IMR-90 (cell line): ENCODE data around the gene CEP162. TPM values are rescaled to one million over a fixed set of nuclear protein-coding genes. Genes with fewer than 3 reads are reported as not detected.

Experiments
- ATAC-seq: fragments of 200-7000 bp; cut with Tn5 transposase; 2 replicates; pipeline ENCODE4 v1.9.1; 2020; ENCODE audit warnings: low read depth, mild to moderate bottlenecking, moderate library complexity
- BruUV-seq: library from RNA; stranded (reverse); fragments of 400-500 nt; replicated peaks from 2 replicates; lab custom pipeline; 2021; lab: Mats Ljungman, UMichigan
- CTCF ChIA-PET: fragments of 300-600 bp; formaldehyde crosslinking; extraction: SDS; loops from one replicate; lab custom pipeline; 2021; ENCODE audit warnings: antibody characterized with exemption; lab: Yijun Ruan, JAX
- POLR2A ChIA-PET: fragments of 300-600 bp; sonication (Branson Sonifier 250); formaldehyde crosslinking; loops from one replicate; lab custom pipeline; 2022; ENCODE audit warnings: antibody characterized with exemption; ENCODE audit not compliant: unreplicated experiment; lab: Charles Lee
- DNase-seq: peaks from one replicate; pipeline ENCODE4 v3.0.0; 2013
- H2AFZ ChIP-seq: replicated peaks from 2 replicates; pipeline ENCODE3; 2013; ENCODE audit warnings: low read length, mild to moderate bottlenecking; ENCODE audit not compliant: poor library complexity
- H2AK5ac ChIP-seq: 2 replicates; pipeline ENCODE4 v1.6.1; 2013; ENCODE audit warnings: low read depth, low read length, inconsistent platforms
- H2AK9ac ChIP-seq: replicated peaks from 2 replicates; pipeline ENCODE3; 2013; ENCODE audit warnings: mild to moderate bottlenecking, low read depth, low read length, moderate library complexity; ENCODE audit not compliant: poor library complexity
- H2BK120ac ChIP-seq: 2 replicates; pipeline ENCODE4 v1.6.1; 2013; ENCODE audit warnings: low read depth, low read length, inconsistent platforms
- H2BK15ac ChIP-seq: 3 replicates; pipeline ENCODE4 v1.6.1; 2013; ENCODE audit warnings: low read depth, low read length, inconsistent platforms
- H2BK20ac ChIP-seq: 2 replicates; pipeline ENCODE4 v1.6.1; 2013; ENCODE audit warnings: low read depth, mild to moderate bottlenecking, inconsistent platforms, low read length, moderate library complexity
- H2BK5ac ChIP-seq: 2 replicates; pipeline ENCODE4 v1.6.1; 2013; ENCODE audit warnings: mild to moderate bottlenecking, low read depth, low read length, inconsistent platforms; ENCODE audit not compliant: poor library complexity, severe bottlenecking
- H3K14ac ChIP-seq: replicated peaks from 2 replicates; pipeline ENCODE4 v1.6.1; 2013; ENCODE audit warnings: low read depth, low read length, inconsistent platforms
- H3K18ac ChIP-seq: 2 replicates; pipeline ENCODE4 v1.6.1; 2013; ENCODE audit warnings: low read depth, low read length, control low read depth
- H3K23ac ChIP-seq: 2 replicates; pipeline ENCODE4 v1.6.1; 2013; ENCODE audit warnings: low read depth, low read length, inconsistent platforms
- H3K27ac ChIP-seq: 2 replicates; pipeline ENCODE4 v1.5.1; 2013; ENCODE audit warnings: mild to moderate bottlenecking, control low read depth, low read length; ENCODE audit not compliant: insufficient read depth
- H3K27me3 ChIP-seq: 2 replicates; pipeline ENCODE4 v1.6.1; 2013; ENCODE audit warnings: low read length; ENCODE audit not compliant: control insufficient read depth, insufficient read depth
- H3K36me3 ChIP-seq: 2 replicates; pipeline ENCODE4 v1.6.1; 2013; ENCODE audit warnings: low read length, mixed read lengths; ENCODE audit not compliant: control insufficient read depth, insufficient read depth
- H3K4ac ChIP-seq: 2 replicates; pipeline ENCODE4 v1.6.1; 2013; ENCODE audit warnings: low read depth, low read length, inconsistent platforms
- H3K4me1 ChIP-seq: 2 replicates; pipeline ENCODE4 v1.6.1; 2013; ENCODE audit warnings: low read length, mixed read lengths; ENCODE audit not compliant: control insufficient read depth, insufficient read depth
- H3K4me2 ChIP-seq: 2 replicates; pipeline ENCODE4 v1.6.1; 2013; ENCODE audit warnings: low read depth, mild to moderate bottlenecking, control low read depth, low read length, moderate library complexity
- H3K4me3 ChIP-seq: 2 replicates; pipeline ENCODE4 v1.5.1; 2013; ENCODE audit warnings: low read depth, mild to moderate bottlenecking, control low read depth, low read length, moderate library complexity; ENCODE audit not compliant: insufficient read depth
- H3K56ac ChIP-seq: 2 replicates; pipeline ENCODE4 v1.6.1; 2013; ENCODE audit warnings: low read length, inconsistent platforms; ENCODE audit not compliant: insufficient read depth; ENCODE audit errors: extremely low read depth
- H3K79me1 ChIP-seq, 2 experiments: 2 replicates each; pipeline ENCODE4 v1.6.1; 2013; ENCODE audit warnings: low read length in 2 of 2, inconsistent platforms in 1 of 2, low read depth in 1 of 2
- H3K9ac ChIP-seq: 2 replicates; pipeline ENCODE4 v1.6.1; 2013; ENCODE audit warnings: low read depth, low read length, control low read depth
- H3K9me1 ChIP-seq: 2 replicates; pipeline ENCODE4 v1.6.1; 2013; ENCODE audit warnings: low read length, inconsistent platforms; ENCODE audit not compliant: insufficient read depth
- H3K9me3 ChIP-seq: 2 replicates; pipeline ENCODE4 v1.6.1; 2013; ENCODE audit warnings: low read length; ENCODE audit not compliant: control insufficient read depth, insufficient read depth
- H4K20me1 ChIP-seq: 2 replicates; pipeline ENCODE4 v1.6.1; 2013; ENCODE audit warnings: low read length, inconsistent platforms; ENCODE audit not compliant: insufficient read depth
- H4K5ac ChIP-seq: 2 replicates; pipeline ENCODE4 v1.6.1; 2013; ENCODE audit warnings: mild to moderate bottlenecking, low read depth, low read length, control low read depth
- H4K8ac ChIP-seq, 2 experiments: 2 replicates each; pipeline ENCODE4 v1.6.1; 2013; ENCODE audit warnings: low read depth in 2 of 2, low read length in 2 of 2, control low read depth in 1 of 2, inconsistent platforms in 1 of 2
- H4K91ac ChIP-seq: 2 replicates; pipeline ENCODE4 v1.6.1; 2013; ENCODE audit warnings: low read depth, low read length, inconsistent platforms; ENCODE audit not compliant: insufficient read depth
- CHD1 ChIP-seq: IDR thresholded peaks from 2 replicates; pipeline ENCODE4 v1.6.1; 2012; ENCODE audit warnings: low read depth, low read length, improper control_type of control experiment
- FOS ChIP-seq: fragments of 150-350 bp; IDR thresholded peaks from 2 replicates; pipeline ENCODE4 v1.6.1; 2016; ENCODE audit warnings: low read depth, low read length
- MAFK ChIP-seq: IDR thresholded peaks from 2 replicates; pipeline ENCODE4 v1.6.1; 2012; ENCODE audit warnings: low read depth, low read length, improper control_type of control experiment
- MAZ ChIP-seq: IDR thresholded peaks from 2 replicates; pipeline ENCODE4 v1.6.1; 2012; ENCODE audit warnings: low read depth, mild to moderate bottlenecking, low read length, improper control_type of control experiment, moderate library complexity, borderline replicate concordance
- NFE2L2 ChIP-seq: fragments of 150-350 bp; IDR thresholded peaks from 2 replicates; pipeline ENCODE4 v1.6.1; 2016; ENCODE audit warnings: low read depth, mild to moderate bottlenecking, low read length
- RAD21 ChIP-seq: IDR thresholded peaks from 2 replicates; pipeline ENCODE4 v1.6.1; 2012; ENCODE audit warnings: low read length, improper control_type of control experiment
- RCOR1 ChIP-seq: IDR thresholded peaks from 2 replicates; pipeline ENCODE4 v1.6.1; 2012; ENCODE audit warnings: mild to moderate bottlenecking, low read length, improper control_type of control experiment; ENCODE audit not compliant: insufficient replicate concordance
- RFX5 ChIP-seq: IDR thresholded peaks from 2 replicates; pipeline ENCODE4 v1.8.0; 2012; ENCODE audit warnings: low read depth, mild to moderate bottlenecking, low read length, moderate library complexity
- SMC3 ChIP-seq: fragments of 150-350 bp; IDR thresholded peaks from 2 replicates; pipeline ENCODE4 v1.6.1; 2016; ENCODE audit warnings: low read depth, mild to moderate bottlenecking, antibody characterized with exemption, low read length, moderate library complexity
- WGBS, 2 experiments: methylation state at CpG; one replicate each; pipeline versions ENCODE4 v1.1.5 to v1.1.7; 2013; ENCODE audit warnings: missing lambda C conversion rate in 2 of 2; ENCODE audit not compliant: insufficient read length in 1 of 2; ENCODE audit errors: extremely low coverage in 2 of 2; 5-methylcytosine and 5-hydroxymethylcytosine counted together
- dilution Hi-C: fragments of 300-500 bp; cut with HindIII; formaldehyde crosslinking; loops from one replicate; pipeline ENCODE4 v1.14.3; 2018; ENCODE audit warnings: low sequenced_read_pairs; ENCODE audit not compliant: unreplicated experiment
- in situ Hi-C: fragments of 300-500 bp; cut with MboI; formaldehyde crosslinking; loops from 3 replicates; pipeline ENCODE4 v1.14.3; 2019; ENCODE audit warnings: low sequenced_read_pairs, inconsistent platforms, mixed read lengths
- intact Hi-C: fragments of 100-400 bp; cut with micrococcal nuclease; formaldehyde crosslinking; loops from 2 replicates; pipeline ENCODE4 v1.10.0; 2022
- polyA plus RNA-seq, 3 experiments: library from polyadenylated mRNA; depleted of rRNA; stranded (reverse); fragments of >200 nt; gene quantifications; 2 replicates each; pipeline ENCODE4 v1.2.3, GENCODE V29; 2012; ENCODE audit warnings: low replicate concordance in 1 of 3
- total RNA-seq: library from RNA; depleted of rRNA; stranded (reverse); fragments of >200 nt; gene quantifications from 2 replicates; pipeline ENCODE4 v1.2.3, GENCODE V29; 2012
- TF ChIP-seq, protein P1 (sequence below): conservative IDR thresholded peaks from 2 replicates; pipeline ENCODE4 v1.5.1; 2012; ENCODE audit warnings: mild to moderate bottlenecking, low read depth, low read length, improper control_type of control experiment
- TF ChIP-seq, protein P2 (sequence below): fragments of 150-350 bp; IDR thresholded peaks from 2 replicates; pipeline ENCODE4 v1.6.1; 2016; ENCODE audit warnings: low read depth, mild to moderate bottlenecking, low read length, moderate library complexity, borderline replicate concordance
- TF ChIP-seq, protein P3 (sequence below): fragments of 150-350 bp; IDR thresholded peaks from 2 replicates; pipeline ENCODE4 v1.6.1; 2017; ENCODE audit warnings: mild to moderate bottlenecking, antibody characterized with exemption, low read length, low read depth

Gene CEP162
- total and polyA plus RNA-seq, 2 of the 4 experiments (the other 2 are of a cell fraction): 1.2 to 1.6 TPM

DNA sequence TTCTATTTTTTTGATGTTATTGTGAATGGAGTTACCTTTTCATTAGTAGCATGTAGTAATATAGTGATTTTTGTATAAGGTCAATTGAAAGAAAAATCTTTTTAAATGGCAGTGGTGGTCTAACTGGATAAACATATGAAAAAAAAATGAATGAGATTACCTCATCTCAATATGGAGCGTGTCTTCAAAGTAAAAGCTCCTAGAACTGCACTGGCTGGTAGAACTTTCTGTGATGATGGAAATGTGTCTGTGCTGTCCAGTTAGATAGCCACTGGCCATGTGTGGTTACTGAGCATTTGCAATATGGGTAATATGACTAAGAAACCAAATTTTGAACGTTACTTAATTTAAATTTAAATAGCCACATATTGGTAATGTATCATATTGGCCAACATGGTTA, 149.8 kb downstream of the CEP162 start:
- BruUV-seq: no TSS peak
- CTCF ChIA-PET: no interaction called here
- dilution Hi-C loops: no loop called here

More for the DNA sequence above, 149.8 kb downstream of the CEP162 start:
- H3K4me1 ChIP-seq: no peaks in the 10 kb centered on the region
- H4K8ac ChIP-seq: no peak overlapping the region
- POLR2A ChIA-PET: no interaction called here
- intact Hi-C loops (no loop called here), in situ Hi-C loops (no loop called here)
- H3K9me1 ChIP-seq: no peaks in the 10 kb centered on the region
- TF ChIP-seq MAZ (no peak), CHD1 (no peak), RAD21 (no peak), NFE2L2 (no peak), SMC3 (no peak), FOS (no peak), MAFK (no peak), RFX5 (no peak), RCOR1 (no peak)
- TF ChIP-seq, protein P1, sequence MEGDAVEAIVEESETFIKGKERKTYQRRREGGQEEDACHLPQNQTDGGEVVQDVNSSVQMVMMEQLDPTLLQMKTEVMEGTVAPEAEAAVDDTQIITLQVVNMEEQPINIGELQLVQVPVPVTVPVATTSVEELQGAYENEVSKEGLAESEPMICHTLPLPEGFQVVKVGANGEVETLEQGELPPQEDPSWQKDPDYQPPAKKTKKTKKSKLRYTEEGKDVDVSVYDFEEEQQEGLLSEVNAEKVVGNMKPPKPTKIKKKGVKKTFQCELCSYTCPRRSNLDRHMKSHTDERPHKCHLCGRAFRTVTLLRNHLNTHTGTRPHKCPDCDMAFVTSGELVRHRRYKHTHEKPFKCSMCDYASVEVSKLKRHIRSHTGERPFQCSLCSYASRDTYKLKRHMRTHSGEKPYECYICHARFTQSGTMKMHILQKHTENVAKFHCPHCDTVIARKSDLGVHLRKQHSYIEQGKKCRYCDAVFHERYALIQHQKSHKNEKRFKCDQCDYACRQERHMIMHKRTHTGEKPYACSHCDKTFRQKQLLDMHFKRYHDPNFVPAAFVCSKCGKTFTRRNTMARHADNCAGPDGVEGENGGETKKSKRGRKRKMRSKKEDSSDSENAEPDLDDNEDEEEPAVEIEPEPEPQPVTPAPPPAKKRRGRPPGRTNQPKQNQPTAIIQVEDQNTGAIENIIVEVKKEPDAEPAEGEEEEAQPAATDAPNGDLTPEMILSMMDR: no peak
- TF ChIP-seq, protein P2, sequence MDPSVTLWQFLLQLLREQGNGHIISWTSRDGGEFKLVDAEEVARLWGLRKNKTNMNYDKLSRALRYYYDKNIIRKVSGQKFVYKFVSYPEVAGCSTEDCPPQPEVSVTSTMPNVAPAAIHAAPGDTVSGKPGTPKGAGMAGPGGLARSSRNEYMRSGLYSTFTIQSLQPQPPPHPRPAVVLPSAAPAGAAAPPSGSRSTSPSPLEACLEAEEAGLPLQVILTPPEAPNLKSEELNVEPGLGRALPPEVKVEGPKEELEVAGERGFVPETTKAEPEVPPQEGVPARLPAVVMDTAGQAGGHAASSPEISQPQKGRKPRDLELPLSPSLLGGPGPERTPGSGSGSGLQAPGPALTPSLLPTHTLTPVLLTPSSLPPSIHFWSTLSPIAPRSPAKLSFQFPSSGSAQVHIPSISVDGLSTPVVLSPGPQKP: no peak
- TF ChIP-seq, protein P3, sequence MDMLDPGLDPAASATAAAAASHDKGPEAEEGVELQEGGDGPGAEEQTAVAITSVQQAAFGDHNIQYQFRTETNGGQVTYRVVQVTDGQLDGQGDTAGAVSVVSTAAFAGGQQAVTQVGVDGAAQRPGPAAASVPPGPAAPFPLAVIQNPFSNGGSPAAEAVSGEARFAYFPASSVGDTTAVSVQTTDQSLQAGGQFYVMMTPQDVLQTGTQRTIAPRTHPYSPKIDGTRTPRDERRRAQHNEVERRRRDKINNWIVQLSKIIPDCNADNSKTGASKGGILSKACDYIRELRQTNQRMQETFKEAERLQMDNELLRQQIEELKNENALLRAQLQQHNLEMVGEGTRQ: no peak
- no peak overlapping the region for H3K14ac ChIP-seq
- H2BK20ac ChIP-seq: no peak overlapping the region
- no peaks in the 10 kb centered on the region for H3K9me3 ChIP-seq
- H3K23ac ChIP-seq: no peak overlapping the region
- no peak overlapping the region for H3K9ac ChIP-seq
- ATAC-seq (no peak), DNase-seq (no peak)
- H4K20me1 ChIP-seq: no peaks in the 10 kb centered on the region
- no peaks in the 10 kb centered on the region for H3K36me3 ChIP-seq
- no peak overlapping the region for H2BK15ac ChIP-seq
- H2AK5ac ChIP-seq: no peak overlapping the region
- H4K91ac ChIP-seq: no peak overlapping the region
- H2BK5ac ChIP-seq: no peak overlapping the region
- no peak overlapping the region for H2AFZ ChIP-seq
- H3K4me3 ChIP-seq: no peak overlapping the region
- H4K5ac ChIP-seq: no peak overlapping the region
- H3K4ac ChIP-seq: no peak overlapping the region
- no peaks in the 10 kb centered on the region for H3K27me3 ChIP-seq
- no peak overlapping the region for H3K4me2 ChIP-seq
- H3K27ac ChIP-seq: no peak overlapping the region
- H2AK9ac ChIP-seq: no peak overlapping the region
- no peak overlapping the region for H3K18ac ChIP-seq
- no peak overlapping the region for H2BK120ac ChIP-seq
- H3K56ac ChIP-seq: no peak overlapping the region
- H3K79me1 ChIP-seq: no peaks in the 10 kb centered on the region
- no CpG with 5 or more reads among the region's 2 CpGs for WGBS, 2 experiments
